ENCODE data around the gene COPG2.
"Not testable (repeated sequence)": the region's sequence is repeated elsewhere in the genome, so short reads cannot be mapped to it uniquely, and the experiment has no call there.

COPG2 gene

DNA sequence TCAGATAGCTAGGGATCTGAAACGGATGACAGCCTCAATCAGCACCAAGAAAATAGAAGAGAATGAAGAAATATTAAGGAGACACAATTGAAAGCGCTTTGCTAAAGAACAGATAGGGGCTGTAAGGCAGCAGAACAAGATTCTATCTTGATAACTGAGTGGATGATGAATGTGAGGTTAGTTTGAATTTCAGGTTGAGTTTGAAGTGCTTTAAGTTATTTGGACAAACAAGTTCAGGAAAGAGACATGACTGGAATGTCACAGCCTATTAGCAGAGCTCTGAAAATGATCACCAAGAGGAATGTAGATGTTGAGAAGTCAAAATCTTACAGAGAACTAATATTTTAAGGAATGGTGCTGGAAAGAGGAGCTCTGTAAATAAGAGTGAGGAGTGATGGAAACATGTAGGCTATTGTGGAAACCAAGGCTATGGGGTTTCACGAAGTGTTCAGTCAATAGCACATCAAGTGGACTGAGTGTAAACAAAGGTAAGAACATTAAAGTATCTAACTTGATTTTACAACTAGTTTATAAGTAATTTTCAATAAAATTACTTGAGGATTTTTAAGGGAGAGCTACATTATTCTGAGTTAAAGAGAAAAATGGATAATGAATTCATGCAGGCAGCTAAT, 115.0 kb downstream of the COPG2 start:
- no peak for DNase-seq

DNA sequence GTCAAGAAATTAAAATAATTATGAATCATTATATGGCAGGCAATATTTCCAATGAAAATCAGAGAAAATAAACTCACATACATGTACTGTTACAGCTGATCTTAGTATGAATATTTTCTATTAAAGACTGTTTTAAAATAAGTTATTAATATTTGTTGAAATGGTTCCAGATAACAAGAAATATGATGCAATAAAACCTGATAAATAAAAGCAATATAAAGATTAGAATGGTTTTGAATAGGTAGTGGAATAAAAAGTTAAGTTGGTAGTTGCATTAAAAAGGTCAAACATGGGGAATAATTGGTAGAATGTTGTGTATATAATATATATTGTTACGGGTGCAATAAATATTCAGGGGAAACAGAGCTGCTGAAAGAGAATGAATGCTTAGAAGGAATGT, 124.2 kb downstream of the COPG2 start:
- no peak for DNase-seq

DNA sequence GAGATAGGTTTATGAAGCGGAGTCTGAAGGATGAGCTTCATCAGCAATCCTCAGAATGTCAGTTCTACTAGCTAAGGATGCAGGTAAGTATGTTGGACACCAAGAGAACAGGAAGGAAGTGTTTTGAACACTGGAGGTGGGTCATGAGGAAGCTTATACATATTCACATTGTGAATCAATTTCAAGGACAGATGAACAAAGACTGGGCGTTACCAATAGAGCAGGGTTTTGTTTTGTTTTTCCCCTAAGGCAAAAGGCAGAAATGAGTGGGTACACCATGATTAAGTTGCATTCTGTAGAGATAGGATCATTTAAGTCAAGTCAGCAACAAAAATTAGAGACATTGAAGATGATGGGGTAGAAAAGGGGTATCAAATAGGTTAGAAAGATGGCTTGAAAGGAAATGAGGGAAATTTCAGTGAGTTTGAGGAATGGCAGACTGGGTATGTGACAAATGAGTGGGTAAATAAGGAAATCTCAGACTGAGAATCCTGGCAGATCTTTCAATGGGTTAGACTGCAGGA, 125.0 kb downstream of the COPG2 start:
- DNase-seq: no peak

DNA sequence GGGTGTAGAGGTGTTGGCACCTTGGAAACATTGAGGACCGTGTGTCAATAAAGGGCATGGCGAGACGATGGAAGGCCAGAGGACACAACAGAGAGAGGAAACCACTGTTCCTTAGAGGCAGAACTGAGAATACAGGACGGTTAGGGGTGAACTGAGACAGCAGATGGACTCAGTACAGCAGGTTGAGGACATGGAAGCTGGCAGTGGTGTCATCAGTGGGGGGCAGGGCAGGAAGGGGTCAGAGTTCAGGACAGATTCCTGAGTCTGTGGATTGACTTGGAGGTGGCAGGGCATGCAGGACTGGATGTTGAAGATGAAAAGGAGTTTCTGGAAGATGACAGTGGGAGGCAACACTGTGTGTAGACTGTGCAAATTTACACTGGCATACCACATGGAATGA, 126.3 kb downstream of the COPG2 start:
- not testable (repeated sequence) for DNase-seq

DNA sequence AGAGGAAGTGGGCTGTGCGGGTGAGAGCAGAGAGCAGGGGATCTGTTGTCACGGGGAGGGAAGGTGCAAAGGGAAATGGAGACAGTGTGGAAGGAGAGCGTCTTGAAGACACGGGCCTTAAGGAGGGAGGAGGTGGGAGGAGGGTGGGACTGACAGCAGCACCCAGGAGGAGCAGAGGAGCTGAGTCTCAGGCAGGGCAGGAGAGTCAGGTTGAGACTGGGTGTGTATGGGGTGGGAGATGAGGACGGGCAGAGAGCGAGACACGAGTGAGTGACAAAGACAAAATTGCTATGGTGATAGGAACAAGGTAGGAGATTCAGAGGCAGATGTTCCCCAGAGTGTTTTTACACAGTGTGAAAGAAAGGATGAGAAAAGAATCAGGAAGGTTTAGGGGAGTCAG, 127.3 kb downstream of the COPG2 start:
- DNase-seq: not testable (repeated sequence)

DNA sequence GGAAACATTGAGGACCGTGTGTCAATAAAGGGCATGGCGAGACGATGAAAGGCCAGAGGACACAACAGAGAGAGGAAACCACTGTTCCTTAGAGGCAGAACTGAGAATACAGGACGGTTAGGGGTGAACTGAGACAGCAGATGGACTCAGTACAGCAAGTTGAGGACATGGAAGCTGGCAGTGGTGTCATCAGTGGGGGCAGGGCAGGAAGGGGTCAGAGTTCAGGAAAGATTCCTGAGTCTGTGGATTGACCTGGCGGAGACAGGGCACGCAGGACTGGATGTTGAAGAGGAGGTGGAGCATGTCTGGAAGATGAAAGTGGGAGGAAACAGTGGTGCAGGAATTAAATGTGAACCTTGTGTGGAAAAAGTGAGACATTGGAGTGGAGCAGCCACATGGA, 130.7 kb downstream of the COPG2 start:
- DNase-seq: not testable (repeated sequence)

DNA sequence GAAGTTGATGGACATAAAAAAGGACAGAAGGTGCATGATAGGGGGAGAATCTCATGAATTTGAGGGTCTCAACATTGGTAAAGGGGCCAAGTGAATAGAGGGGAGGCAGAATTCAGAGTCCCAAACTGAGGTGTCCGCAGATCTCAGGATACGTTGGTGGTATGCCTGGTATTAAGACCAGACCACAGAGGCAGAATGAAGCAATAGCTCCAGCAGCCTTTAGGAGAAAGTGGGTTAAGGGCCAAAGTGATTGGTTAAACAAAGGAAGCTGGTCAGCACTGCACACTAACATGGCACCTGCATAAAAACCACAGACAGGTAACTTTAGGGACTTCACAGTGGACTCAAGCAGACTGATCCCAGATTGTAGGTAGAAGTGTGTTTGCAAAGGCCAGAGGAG, 139.1 kb downstream of the COPG2 start:
- no peak for DNase-seq

DNA sequence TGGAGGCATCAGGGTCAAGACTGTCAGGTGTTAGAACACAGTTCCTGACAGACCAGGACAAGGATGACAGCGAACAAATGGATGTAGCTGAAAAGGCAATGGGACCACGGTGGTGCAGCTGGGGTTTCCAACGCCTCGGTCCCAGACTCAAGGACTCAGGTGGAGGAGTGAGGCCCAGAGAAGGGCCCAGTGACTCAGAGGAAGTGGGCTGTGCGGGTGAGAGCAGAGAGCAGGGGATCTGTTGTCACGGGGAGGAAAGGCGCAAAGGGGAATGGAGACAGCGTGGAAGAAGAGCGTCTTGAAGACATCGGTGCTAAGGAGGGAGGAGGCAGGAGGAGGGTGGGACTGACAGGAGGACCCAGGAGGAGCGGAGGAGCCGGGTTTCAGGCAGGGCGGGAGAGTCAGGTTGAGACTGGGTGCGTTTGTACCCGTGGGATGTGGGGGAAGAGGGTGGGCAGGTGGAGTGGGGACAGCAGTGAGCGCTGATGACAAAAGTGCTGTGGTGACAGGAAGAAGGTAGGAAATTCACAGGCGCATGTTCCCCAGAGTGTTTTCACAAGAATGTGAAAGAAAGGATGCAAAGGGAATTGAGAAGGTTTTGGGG, 140.7 kb downstream of the COPG2 start:
- DNase-seq: not testable (repeated sequence)

DNA sequence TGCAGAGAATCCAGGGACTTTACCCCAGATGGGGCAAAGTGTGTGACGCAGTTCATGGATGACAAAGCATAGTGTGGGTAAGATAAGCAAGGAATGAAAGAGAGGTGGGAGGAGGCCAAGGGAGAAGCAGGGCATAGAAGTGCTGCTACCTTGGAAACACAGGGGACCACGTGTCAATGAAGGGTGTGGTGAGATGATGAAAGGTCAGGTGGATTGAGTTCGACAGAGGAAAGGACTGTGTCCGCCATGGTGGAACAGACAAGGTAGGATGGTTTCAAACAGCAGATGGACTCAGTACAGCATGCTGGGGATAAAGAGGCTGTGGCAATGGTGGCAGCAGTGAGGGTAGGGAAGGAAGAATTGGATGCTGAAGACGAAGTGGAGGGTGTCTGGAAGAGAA, 143.9 kb downstream of the COPG2 start:
- DNase-seq: no peak

DNA sequence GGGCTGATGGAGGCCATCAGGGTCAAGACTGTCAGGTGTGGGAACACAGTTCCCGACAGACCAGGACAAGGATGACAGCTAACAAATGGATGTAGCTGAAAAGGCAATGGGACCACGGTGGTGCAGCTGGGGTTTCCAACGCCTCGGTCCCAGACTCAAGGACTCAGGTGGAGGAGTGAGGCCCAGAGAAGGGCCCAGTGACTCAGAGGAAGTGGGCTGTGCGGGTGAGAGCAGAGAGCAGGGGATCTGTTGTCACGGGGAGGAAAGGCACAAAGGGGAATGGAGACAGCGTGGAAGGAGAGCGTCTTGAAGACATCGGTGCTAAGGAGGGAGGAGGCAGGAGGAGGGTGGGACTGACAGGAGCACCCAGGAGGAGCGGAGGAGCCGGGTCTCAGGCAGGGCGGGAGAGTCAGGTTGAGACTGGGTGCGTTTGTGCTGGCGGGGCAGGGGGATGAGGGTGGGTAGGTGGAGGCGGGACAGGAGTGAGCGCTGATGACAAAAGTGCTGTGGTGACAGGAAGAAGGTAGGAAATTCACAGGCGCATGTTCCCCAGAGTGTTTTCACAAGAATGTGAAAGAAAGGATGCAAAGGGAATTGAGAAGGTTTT, 144.9 kb downstream of the COPG2 start:
- not testable (repeated sequence) for DNase-seq

DNA sequence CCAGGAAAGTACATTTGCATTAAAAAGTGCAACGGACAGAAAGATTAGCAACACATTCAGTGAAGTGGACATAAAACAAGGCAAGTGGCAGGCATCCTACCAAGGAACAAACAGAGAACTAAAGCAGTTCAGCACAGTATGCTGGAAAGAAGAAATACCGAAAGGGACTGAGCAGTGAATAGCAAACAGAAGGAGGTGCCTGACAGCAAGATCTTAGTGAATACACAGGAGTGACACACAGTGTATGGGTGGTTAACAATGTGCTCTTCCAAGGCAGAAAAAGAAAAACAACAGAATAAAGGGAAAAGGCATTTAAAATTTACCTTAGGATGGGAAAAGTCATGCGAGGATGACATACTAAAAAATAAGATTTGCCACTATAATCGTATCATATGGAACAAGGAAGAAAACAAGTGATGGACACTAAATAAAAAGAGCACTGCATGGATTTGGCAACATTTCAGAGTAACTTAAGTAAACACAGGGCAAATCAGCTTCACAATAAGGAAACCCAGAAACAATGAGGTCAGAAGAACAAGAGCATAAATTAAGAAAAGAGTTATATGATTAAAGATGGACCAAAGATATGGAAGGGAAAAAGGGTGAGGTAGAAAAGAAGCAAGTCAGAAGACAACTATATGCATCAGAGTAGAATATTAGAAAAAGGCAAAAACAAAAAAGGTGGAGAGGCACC, 147.1 kb downstream of the COPG2 start:
- no peak for DNase-seq

DNA sequence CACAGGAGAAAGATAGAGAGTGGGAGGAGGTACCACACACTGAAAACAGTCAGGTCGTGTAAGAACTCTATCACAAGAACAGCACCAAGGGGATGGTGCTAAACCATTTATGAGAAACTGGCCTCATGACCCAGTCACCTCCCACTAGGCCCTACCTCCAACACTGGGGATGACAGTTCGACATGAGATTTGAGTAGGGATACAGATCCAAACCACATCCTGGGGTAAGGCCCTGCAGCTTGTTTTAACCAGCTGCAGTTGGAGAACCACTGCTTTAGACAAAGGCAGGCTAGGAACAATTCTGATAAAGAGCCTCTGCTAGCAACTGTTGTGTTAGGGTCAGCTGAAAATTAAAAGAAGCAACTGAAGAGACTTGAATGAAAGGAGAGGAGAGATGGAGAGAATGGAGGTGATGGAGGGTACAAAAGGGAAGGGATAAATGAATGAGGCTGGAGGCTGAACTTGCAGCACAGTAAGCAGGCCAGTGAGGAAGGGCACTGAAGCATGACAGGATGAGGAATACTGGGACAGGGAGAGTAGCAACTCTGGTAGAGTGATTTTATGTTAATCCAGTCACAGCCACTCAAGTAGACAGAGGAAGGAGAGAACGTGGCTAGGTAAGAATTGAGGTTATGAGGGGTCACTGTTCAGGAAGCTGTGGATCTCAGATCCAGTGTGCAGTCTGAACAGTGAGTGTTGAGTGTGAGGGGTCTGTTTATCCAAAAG, 153.1 kb downstream of the COPG2 start:
- DNase-seq: no peak

DNA sequence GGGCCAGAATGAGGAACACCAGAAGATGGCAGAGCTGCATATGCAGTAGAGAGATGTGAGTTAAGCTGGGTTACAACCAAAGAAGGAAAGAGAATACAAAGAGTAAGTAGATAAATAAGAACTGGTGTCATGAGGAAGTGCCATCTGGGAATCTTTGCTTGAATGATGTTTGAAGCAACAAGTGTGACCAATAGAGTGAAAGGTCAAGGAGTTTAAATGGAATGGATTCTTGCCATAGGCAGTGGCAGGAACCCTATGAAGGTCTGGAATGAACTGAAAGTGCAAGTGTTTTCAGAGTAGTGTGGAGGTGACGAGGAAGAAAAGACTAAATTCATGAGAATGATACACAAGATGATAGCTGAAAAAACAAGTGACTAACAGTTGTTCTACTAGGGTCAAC, 155.1 kb downstream of the COPG2 start:
- DNase-seq: no peak

DNA sequence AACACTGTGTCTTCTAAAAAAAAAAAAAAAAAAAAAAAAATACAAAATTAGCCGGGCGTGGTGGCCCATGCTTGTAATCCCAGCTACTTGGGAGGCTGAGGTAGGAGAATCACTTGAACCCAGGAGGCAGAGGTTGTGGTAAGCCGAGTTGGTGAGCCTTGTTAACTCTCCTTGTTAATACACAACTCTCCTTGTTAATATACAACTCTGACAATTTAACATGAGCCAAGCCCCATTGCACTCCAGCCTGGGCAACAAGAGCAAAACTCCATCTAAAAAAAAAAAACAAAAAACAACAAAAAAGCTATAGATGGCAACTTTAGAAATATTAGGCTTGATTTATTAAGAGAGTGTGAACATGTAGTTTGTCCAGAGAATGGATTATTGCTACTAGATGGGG, 156.5 kb downstream of the COPG2 start:
- not testable (repeated sequence) for DNase-seq

DNA sequence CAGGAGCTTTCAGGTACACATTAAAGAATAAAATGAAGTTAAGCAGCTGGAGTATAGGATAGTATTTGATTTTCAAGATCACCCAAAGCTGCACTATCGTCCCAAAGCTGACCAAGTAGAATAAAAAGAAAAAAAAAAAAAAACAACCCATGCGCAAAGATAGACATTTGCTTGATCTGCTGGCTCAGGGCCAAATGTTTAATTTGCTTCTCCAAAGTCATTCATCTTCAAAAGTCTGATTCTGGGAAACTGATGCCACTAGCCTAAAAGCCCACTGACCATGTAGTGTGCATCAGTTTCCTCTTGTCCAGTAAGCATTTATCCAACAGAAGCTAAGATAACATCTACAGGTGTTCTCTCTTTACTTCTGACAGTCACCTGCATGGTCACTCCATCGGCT, 162.2 kb downstream of the COPG2 start:
- no peak for DNase-seq

DNA sequence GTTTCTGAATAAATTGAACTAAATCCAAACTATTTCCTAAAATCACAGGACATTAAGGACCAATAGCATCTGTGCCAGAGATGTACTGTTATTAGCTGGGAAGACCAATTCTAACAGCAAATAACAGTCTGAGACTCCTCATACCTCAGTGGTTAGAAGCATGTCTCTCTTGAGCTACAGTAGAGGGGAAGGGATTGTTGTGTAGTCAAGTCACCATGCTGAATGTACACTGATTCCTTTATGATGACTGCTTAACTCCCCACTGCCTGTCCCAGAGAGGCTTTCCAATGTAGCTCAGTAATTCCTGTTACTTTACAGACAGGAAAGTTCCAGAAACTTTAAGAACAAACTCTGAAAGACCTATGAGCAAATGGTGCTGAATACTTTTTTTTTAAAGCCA, 162.8 kb downstream of the COPG2 start:
- DNase-seq: no peak

DNA sequence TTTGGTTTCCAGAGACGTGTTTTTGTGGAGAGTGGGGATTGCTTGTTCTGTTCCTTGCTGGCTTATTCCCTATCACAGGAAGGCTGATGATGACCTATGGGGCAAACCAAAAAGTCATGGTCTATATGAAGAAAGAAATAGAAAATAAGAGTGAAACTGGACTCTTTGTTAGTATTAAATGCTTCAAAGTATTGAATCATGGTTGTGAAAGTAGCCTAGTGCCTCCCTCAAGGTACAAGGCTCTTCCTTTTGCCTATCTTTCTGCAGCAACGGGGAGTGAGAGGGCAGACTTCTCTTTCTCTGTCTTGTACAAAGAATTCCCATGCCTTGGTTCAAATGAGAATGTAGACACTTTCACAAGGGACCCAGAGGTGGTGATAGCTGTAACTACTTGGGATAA, 167.6 kb downstream of the COPG2 start:
- no peak for DNase-seq

DNA sequence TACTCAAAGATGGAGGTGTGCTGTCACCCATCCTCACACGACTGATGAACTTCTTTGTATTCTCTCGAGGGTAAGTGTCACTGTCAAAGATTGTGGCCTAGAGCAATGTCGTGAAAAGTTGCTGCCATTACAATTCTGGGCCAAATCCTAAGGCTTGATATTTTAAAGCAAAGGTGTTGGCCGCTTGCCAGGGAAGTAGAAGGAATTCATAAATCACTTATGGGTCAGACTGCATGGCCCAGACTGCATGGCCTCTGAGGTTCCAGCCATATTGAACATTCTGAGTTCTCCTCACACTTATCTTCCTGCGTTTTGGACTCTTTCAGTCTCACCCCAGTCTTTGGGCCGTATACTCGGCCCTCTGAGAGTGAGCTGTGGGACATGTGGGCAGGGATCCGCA, 168.1 kb downstream of the COPG2 start:
- DNase-seq: no peak

DNA sequence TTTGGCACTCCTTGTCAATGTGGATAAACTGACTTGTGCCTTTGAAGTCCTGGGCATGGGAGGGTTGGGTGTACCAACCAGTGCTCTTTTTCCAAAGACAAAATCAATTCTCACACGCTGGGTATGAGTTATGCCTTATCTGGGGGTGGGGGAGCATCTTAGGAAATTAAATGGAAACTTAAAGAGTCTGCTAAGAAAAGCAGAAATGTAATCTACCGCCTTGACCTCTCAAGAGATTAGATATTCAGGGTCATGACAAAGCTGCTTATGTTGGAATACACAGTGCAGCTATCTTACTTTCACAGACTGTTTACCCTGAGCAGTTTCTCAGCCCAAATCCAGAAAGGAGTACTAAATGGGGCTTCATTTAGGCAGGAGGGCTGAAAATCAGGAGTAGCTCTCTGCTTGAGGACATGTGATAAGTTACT, 174.1 kb downstream of the COPG2 start:
- no peak for DNase-seq

DNA sequence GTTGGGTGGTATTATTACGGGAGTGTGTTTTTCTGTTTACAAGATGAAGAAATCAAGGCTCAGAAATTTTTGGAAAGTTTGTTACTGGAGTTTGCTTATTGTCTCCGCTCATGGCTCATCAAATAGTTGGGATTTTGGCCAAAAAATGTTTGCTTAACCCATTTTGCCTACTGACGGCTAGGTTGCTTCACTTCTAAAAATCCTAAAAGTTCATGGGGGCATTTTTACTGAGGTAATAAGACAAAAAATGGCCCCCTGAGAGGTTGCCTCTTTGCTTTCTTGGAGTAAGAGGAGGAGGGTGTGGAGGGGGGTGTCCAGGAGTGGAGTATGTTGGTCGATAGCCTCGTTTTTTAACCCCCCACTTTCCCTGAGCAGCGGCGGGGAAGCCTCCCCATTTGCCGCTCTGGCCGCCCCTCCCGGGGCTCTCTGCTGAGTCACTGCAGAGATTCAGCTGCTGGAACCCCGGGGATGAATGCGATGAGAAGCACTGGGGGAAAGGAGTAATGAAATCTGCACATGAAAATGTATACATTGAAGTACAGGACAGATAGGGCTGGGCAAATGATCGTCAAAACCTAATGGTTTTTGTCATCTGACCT, 175.2 kb downstream of the COPG2 start:
- no peak for DNase-seq

DNA sequence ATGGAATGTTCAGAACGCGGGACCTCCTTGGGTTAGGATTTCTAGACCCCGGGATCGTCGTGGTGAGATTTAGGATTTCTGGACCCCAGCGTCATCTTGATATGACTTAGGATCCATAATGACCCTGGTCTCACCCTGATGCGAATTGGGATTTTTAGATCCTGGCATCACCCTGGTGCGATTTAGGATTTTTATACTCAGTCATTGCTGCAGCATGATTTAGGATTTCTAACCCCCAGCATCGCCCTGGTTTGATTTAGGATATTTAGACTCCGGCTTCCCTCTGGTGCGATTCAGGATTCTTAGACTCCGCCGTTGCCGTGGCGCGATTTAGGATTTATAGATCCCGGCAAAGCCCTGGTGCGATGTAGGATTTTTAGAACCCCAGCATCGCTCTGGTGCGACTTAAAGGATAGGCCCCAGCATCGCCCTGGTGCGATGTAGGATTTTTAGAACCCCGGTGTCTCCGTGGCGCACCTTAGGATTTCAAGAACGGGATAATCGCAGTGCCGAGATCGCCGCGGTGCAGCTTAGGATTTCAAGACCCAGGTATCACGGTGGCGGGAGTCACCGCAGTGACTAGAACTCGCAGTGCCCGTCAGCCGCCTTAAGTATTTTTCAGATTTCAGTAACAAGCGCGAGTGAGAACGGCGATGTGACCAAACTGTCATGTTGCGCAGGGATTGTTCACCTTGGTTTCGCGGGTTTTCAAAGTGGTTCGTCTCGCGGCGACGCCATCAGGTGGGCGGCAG, 175.8 kb downstream of the COPG2 start:
- DNase-seq: no peak

Measured in activated CD4-positive, alpha-beta T cell treated with anti-CD3 and anti-CD28 coated beads, Interleukin-2, amount 50 U/mL, for 16 hours (primary cell).